Parathyroid adenoma (tissue), 2 donors: ENCODE results near the gene PHC3.
"Not testable (repeated sequence)": the region's sequence is repeated elsewhere in the genome, so short reads cannot be mapped to it uniquely, and the experiment has no call there.

Source experiments
- H2AFZ ChIP-seq: fragments of 300-600 bp; sonication (generic); one replicate; pipeline ENCODE4 v1.7.0; 2017; ENCODE audit warnings: antibody characterized with exemption, mild to moderate bottlenecking
- H3K27ac ChIP-seq: fragments of 300-600 bp; sonication (generic); one replicate; pipeline ENCODE4 v1.7.0; 2017
- H3K27me3 ChIP-seq: fragments of 300-600 bp; sonication (generic); one replicate; pipeline ENCODE4 v1.7.0; 2017; ENCODE audit warnings: low read length; ENCODE audit not compliant: control insufficient read depth, insufficient read depth
- H3K36me3 ChIP-seq: fragments of 300-600 bp; sonication (generic); one replicate; pipeline ENCODE4 v1.7.0; 2017; ENCODE audit warnings: low read length; ENCODE audit not compliant: control insufficient read depth, insufficient read depth
- H3K4me1 ChIP-seq: fragments of 300-600 bp; sonication (generic); one replicate; pipeline ENCODE4 v1.7.0; 2017; ENCODE audit warnings: control low read depth
- H3K4me2 ChIP-seq: fragments of 300-600 bp; sonication (generic); one replicate; pipeline ENCODE4 v1.7.0; 2017; ENCODE audit warnings: low read length
- H3K4me3 ChIP-seq: fragments of 300-600 bp; sonication (generic); one replicate; pipeline ENCODE4 v1.7.0; 2017; ENCODE audit warnings: low read depth, low read length
- H3K79me2 ChIP-seq: fragments of 300-600 bp; sonication (generic); one replicate; pipeline ENCODE4 v1.7.0; 2017; ENCODE audit warnings: control low read depth
- H3K9ac ChIP-seq: fragments of 300-600 bp; sonication (generic); one replicate; pipeline ENCODE4 v1.7.0; 2017; ENCODE audit warnings: mild to moderate bottlenecking
- H3K9me3 ChIP-seq: fragments of 300-600 bp; sonication (generic); one replicate; pipeline ENCODE4 v1.7.0; 2017; ENCODE audit warnings: low read length; ENCODE audit not compliant: control insufficient read depth
- CTCF ChIP-seq: fragments of 300-600 bp; sonication (generic); IDR thresholded peaks from one replicate; pipeline ENCODE4 v1.7.0; 2017; ENCODE audit warnings: antibody characterized with exemption, mild to moderate bottlenecking
- donor health status: primary hyperparathyroidism.

PHC3 gene

GRCh38 chr3:170204023-170204472, 22.5 kb upstream of the PHC3 start:
- Histone ChIP-seq H3K4me3 (no peak overlapping the region), H3K36me3 (no peaks in the 10 kb centered on the region), H3K27ac (no peak overlapping the region), H3K9ac (no peak overlapping the region), H3K79me2 (no peaks in the 10 kb centered on the region), H3K4me2 (no peak overlapping the region), H3K9me3 (no peaks in the 10 kb centered on the region), H3K27me3 (no peaks in the 10 kb centered on the region), H2AFZ (peak overlapping the region; percentile 59), H3K4me1 (no peaks in the 10 kb centered on the region)
- TF ChIP-seq CTCF = no peak

- Histone ChIP-seq H3K9me3 (no peaks in the 10 kb centered on the region), H3K4me2 (no peak overlapping the region), H3K36me3 (no peaks in the 10 kb centered on the region), H3K4me1 (no peaks in the 10 kb centered on the region), H3K9ac (no peak overlapping the region), H3K4me3 (no peak overlapping the region), H2AFZ (peak overlapping the region; percentile 59), H3K79me2 (no peaks in the 10 kb centered on the region), H3K27me3 (no peaks in the 10 kb centered on the region), H3K27ac (no peak overlapping the region)
- TF ChIP-seq CTCF = no peak
Observed at GRCh38 chr3:170203457-170203856, 21.9 kb upstream of the PHC3 start.

GRCh38 chr3:170201527-170201926, 20.0 kb upstream of the PHC3 start:
- Histone ChIP-seq H3K4me1 (no peaks in the 10 kb centered on the region), H3K27me3 (no peaks in the 10 kb centered on the region), H3K9me3 (no peaks in the 10 kb centered on the region), H3K4me2 (no peak overlapping the region), H3K4me3 (no peak overlapping the region), H3K79me2 (no peaks in the 10 kb centered on the region), H2AFZ (no peak overlapping the region), H3K9ac (no peak overlapping the region), H3K36me3 (no peaks in the 10 kb centered on the region), H3K27ac (no peak overlapping the region)
- no peak for TF ChIP-seq CTCF

- no peaks in the 10 kb centered on the region for H3K4me1 ChIP-seq
- no peak for TF ChIP-seq CTCF
Observed at GRCh38 chr3:170200987-170201386, 19.5 kb upstream of the PHC3 start.

GRCh38 chr3:170196833-170197232, 15.3 kb upstream of the PHC3 start:
- H3K9ac ChIP-seq = no peak overlapping the region
- H3K79me2 ChIP-seq = no peaks in the 10 kb centered on the region
- H3K4me2 ChIP-seq = no peak overlapping the region
- H3K4me3 ChIP-seq = no peak overlapping the region
- H2AFZ ChIP-seq = no peak overlapping the region
- H3K4me1 ChIP-seq = no peaks in the 10 kb centered on the region
- no peak overlapping the region for H3K27ac ChIP-seq
- TF ChIP-seq CTCF = no peak
- no peaks in the 10 kb centered on the region for H3K9me3 ChIP-seq
- no peaks in the 10 kb centered on the region for H3K36me3 ChIP-seq
- no peaks in the 10 kb centered on the region for H3K27me3 ChIP-seq

More at GRCh38 chr3:170200987-170201386, 19.5 kb upstream of the PHC3 start:
- Histone ChIP-seq H3K27ac (no peak overlapping the region), H3K4me2 (no peak overlapping the region), H3K9me3 (no peaks in the 10 kb centered on the region), H2AFZ (no peak overlapping the region), H3K27me3 (no peaks in the 10 kb centered on the region), H3K36me3 (no peaks in the 10 kb centered on the region), H3K4me3 (no peak overlapping the region), H3K9ac (no peak overlapping the region), H3K79me2 (no peaks in the 10 kb centered on the region)

GRCh38 chr3:170195759-170196158, 14.2 kb upstream of the PHC3 start:
- not testable (repeated sequence) for H3K36me3 ChIP-seq, H2AFZ ChIP-seq, H3K4me3 ChIP-seq, H3K9ac ChIP-seq, H3K79me2 ChIP-seq, H3K4me1 ChIP-seq, H3K4me2 ChIP-seq, H3K9me3 ChIP-seq, H3K27ac ChIP-seq, H3K27me3 ChIP-seq
